ENCODE results near the gene E2F1.

DNA sequence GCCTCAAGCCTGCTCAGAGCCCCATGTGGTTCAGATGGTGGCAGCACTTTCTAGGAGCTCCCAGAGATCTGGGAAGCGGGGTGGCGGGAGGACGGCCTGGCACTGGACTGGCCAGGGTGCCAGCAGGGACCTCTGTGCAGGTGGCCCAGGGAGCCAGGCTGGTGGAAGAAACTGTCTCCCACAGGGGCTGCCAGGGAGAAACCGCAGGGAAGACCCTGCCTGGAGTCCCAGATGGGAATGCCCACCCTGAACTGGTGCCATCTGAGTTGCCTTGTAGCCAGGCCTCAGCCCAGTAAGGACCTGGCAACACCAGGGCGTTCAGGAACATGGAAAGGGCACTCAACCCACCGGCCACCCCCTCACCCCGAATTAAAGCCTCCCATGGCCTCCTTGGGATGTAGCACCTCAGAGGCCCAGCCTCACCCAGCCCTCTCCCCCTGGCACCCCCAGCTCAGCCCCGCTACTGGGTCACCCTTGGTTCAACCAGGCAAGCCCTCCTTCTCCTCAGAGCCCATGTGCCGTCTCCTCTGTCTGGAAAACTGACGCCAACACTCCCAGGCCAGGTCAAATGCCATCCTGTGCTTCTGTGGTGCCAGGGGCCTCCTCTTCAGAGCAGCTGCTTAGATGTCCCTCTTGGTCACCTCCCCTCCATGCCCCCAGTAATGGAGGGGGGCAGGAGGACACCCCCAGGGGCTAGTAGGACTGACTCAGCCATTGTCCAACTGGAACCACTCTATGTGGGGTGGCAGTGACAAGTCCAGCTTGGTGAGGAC, 30.0 kb downstream of the E2F1 start:
- TF ChIP-seq CBFB (CRISPR knock-in tag; IDR thresholded peaks at IDR 0.05; ENCODE audit: low read depth) = no peak
- TF ChIP-seq, protein P1, sequence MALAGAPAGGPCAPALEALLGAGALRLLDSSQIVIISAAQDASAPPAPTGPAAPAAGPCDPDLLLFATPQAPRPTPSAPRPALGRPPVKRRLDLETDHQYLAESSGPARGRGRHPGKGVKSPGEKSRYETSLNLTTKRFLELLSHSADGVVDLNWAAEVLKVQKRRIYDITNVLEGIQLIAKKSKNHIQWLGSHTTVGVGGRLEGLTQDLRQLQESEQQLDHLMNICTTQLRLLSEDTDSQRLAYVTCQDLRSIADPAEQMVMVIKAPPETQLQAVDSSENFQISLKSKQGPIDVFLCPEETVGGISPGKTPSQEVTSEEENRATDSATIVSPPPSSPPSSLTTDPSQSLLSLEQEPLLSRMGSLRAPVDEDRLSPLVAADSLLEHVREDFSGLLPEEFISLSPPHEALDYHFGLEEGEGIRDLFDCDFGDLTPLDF (CRISPR knock-in tag; IDR thresholded peaks at IDR 0.05) = no peak
- TF ChIP-seq ZNF416 (CRISPR knock-in tag; IDR thresholded peaks at IDR 0.05) = no peak
- no peak for TF ChIP-seq E2F4 (CRISPR knock-in tag; IDR thresholded peaks at IDR 0.05; ENCODE audit: borderline replicate concordance, low read depth)
- TF ChIP-seq, protein P2, sequence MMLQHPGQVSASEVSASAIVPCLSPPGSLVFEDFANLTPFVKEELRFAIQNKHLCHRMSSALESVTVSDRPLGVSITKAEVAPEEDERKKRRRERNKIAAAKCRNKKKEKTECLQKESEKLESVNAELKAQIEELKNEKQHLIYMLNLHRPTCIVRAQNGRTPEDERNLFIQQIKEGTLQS (CRISPR knock-in tag; conservative IDR thresholded peaks at IDR 0.05) = no peak
- no peak for TF ChIP-seq ZNF232 (CRISPR knock-in tag; IDR thresholded peaks at IDR 0.05)
- no peak for TF ChIP-seq FOXP1 (CRISPR knock-in tag; IDR thresholded peaks at IDR 0.05; ENCODE audit: borderline replicate concordance)
- no peak for TF ChIP-seq CTCF (IDR thresholded peaks at IDR 0.05)
- no peak for TF ChIP-seq ZBTB43 (CRISPR knock-in tag; IDR thresholded peaks at IDR 0.05)

Data from WTC11 (cell line).